GM13977 (cell line): Measurements from ENCODE around the gene CEACAM20.
"Not testable (repeated sequence)": the region's sequence is repeated elsewhere in the genome, so short reads cannot be mapped to it uniquely, and the experiment has no call there.

ENCODE experiments used
- DNase-seq: peaks from one replicate; pipeline ENCODE4 v3.0.0; 2012; ENCODE audit warnings: low spot score
- in situ Hi-C: fragments of 300-500 bp; cut with MboI; formaldehyde crosslinking; loops from one replicate; pipeline ENCODE4 v1.12.0; 2022; ENCODE audit warnings: low sequenced_read_pairs, low pct_unique_long_range_greater_than_20kb, mixed read lengths, inconsistent platforms; ENCODE audit not compliant: unreplicated experiment
- TF ChIP-seq, protein P1 (sequence below): IDR thresholded peaks from 2 replicates; pipeline ENCODE4 v1.5.1; 2012; ENCODE audit warnings: mild to moderate bottlenecking, control low read depth; ENCODE audit not compliant: insufficient read depth; ENCODE audit errors: extremely low read depth, missing control alignments

The CEACAM20 gene

DNA sequence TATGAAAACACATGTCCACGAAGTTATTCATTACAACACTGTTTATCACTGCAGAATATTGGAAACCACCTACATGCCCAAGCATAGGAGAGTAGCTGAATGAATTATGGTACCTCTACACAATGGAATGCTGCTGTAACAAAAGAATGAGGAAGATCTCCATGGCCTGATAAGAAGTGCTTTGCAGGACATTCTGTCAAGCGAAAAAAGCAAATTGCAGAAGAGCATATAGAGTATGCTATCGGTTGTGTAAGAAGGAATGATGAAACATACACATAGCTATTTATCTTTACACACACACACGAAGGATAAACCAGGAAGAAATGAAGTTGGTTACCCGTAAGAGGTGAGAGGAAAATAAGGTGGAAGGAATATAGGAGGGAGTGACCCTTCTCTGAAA, 37.5 kb upstream of the CEACAM20 start:
- in situ Hi-C loops, result no loop called here
- TF ChIP-seq, protein P1, sequence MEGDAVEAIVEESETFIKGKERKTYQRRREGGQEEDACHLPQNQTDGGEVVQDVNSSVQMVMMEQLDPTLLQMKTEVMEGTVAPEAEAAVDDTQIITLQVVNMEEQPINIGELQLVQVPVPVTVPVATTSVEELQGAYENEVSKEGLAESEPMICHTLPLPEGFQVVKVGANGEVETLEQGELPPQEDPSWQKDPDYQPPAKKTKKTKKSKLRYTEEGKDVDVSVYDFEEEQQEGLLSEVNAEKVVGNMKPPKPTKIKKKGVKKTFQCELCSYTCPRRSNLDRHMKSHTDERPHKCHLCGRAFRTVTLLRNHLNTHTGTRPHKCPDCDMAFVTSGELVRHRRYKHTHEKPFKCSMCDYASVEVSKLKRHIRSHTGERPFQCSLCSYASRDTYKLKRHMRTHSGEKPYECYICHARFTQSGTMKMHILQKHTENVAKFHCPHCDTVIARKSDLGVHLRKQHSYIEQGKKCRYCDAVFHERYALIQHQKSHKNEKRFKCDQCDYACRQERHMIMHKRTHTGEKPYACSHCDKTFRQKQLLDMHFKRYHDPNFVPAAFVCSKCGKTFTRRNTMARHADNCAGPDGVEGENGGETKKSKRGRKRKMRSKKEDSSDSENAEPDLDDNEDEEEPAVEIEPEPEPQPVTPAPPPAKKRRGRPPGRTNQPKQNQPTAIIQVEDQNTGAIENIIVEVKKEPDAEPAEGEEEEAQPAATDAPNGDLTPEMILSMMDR, result no peak
- no peak for DNase-seq

DNA sequence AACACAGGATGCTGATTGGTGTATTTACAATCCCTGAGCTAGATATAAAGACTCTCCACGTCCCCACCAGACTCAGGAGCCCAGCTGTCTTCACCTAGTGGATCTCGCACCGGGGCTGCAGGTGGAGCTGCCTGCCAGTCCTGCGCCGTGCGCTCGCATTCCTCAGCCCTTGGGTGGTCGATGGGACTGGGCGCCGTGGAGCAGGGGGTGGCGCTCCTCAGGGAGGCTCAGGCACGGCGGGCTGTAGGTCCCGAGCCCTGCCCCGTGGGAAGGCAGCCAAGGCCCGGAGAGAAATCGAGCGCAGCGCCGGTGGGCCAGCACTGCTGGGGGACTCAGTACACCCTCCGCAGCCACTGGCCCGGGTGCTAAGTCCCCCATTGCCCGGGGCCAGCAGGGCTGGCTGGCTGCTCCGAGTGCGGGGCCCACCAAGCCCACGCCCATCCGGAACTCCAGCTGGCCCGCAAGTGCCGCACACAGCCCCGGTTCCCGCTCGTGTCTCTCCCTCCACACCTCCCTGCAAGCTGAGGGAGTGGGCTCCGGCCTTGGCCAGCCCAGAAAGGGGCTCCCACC, 33.7 kb upstream of the CEACAM20 start:
- in situ Hi-C loops, DNase-seq: not testable (repeated sequence)

DNA sequence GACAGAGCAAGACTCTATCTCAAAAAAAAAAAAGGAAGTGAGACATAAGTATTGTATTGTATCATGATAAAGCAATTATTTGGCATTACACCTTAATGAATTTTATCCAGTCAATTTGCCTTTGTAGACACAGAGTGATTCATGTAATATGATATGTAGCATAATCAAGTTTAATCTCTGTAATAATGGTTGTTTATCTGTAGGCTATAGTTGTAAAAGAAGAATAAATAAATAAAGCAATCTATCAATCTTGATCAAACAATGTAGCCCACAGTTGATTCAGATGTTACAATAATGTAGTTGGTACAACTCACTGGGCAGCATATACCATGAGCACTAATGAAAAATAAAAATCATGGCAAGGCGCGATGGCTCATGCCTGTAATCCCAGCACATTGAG, 28.5 kb upstream of the CEACAM20 start:
- in situ Hi-C loops, result no loop called here
- DNase-seq, result no peak
- TF ChIP-seq, protein P1, result no peak

DNA sequence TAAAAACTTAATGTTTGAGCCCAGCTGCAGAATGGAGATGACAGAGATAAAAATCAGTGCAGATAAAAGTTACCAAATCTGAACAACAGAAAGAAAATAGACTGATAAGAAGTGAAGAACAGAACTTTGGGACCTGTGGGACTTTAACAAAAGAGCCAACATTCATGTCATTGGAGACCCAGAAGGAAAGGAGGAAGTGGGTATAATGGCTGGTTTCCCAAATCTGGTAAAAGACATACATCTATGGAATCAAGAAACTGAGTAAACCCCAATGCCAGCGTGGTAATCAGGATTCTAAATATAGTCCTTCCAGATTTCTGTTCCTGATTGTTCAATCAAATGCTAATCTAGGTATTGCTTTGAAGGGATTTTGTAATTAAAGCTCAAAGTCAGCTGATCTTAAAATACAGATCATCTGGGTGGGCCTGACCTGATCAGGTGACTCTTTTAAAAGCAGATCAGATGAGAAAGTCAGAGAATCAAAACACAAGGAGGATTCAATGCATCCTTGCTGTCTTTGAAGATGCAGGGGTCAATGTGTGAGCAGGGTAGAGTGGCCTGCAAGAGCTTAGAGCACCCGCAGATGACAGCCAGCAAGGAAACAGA, 25.3 kb upstream of the CEACAM20 start:
- DNase-seq, result no peak
- TF ChIP-seq, protein P1, result no peak
- in situ Hi-C loops, result no loop called here

DNA sequence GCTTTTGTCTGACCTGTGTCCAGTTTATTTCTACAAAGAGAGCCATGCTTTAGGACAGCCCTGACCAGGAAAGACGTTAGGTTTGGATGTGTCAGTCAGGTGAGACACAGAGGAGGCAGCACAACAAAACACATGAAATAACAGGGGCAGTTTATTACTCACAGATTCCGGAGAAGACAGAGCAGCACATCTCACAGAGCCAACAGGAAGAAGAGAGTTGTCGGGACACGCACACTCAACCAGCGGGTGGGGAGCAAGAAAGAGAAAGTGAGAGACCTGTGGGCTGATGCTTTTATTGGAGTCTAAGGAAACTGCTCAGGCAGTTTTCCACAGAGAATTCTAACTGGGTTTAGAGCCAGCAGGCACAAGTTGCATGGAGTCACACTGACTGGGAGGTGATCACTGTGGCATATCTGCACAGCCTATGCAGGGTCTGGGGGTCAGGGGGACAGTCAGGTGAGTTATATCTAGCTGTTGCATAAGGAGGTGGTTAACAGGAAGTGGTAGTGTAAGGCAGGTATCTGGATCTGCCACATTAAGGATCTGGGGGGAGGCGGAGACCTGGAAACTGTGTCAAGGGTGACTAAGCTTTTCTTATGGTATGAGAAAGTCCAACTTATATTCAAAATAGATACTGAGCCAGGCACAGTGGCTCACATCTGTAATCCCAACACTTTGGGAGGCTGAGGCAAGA, 24.1 kb upstream of the CEACAM20 start:
- TF ChIP-seq, protein P1, result no peak
- DNase-seq, result no peak
- in situ Hi-C loops, result no loop called here

DNA sequence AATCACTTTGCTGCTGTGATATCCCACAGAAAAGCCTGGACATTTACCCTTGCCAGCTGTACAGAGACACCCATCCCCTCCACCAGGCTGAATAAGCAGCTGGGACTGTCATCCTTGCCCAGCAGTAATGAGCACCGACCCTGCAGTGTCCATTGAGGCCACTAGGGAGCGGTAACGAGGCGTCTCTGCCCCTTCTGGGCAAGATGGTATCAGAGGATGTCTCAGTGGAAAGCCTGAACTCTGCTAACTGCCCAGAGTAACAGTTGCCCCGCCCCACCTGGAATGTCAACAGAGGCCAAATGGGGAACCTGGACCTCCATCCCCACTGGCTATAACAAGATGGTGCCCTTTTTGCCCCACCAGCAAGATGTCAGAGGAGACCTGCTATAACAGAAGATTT, 22.8 kb upstream of the CEACAM20 start:
- in situ Hi-C loops, result no loop called here
- peak; percentile 24 for DNase-seq
- TF ChIP-seq, protein P1, result peak; percentile 52

DNA sequence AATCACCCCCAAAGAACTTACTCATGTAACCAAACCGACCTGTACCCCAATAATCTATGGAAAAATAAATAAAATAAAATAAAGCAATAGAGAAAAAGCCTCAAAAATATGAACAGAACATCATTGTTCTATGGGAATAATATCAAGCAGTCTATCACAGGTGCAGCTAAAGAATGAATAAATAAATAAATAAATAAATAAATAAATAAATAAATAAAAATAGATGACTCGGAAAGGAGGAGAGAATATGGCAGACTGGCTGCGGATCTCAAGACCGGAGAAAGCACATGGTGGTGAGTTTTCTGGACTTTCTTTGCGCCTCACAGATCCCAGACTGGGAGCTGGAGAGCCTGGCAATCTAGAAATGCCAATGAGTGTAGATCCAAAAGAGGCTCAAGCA, 22.4 kb upstream of the CEACAM20 start:
- in situ Hi-C loops, result no loop called here
- no peak for DNase-seq
- TF ChIP-seq, protein P1, result no peak

DNA sequence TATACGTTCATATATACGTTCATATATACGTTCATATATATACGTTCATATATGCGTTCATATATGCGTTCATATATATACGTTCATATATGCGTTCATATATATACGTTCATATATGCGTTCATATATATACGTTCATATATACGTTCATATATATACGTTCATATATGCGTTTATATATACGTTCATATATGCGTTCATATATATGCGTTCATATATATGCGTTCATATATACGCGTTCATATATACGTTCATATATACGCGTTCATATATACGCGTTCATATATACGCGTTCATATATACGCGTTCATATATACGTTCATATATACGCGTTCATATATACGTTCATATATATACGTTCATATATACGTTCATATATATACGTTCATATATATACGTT, 21.5 kb upstream of the CEACAM20 start:
- in situ Hi-C loops, DNase-seq: not testable (repeated sequence)
